Osteoblast (primary cell): ENCODE measurements around the gene S100A13. TPM values are rescaled to one million over a fixed set of nuclear protein-coding genes. Genes with fewer than 3 reads are reported as not detected.
A peak's percentile ranks its signal among the peaks of the same experiment; 100 is the strongest.

Experiments used
- DNase-seq: peaks from one replicate; pipeline ENCODE4 v3.0.0; 2011; ENCODE audit warnings: low spot score, mixed read lengths; ENCODE audit not compliant: insufficient read length; ENCODE audit errors: missing footprints
- H2AFZ ChIP-seq: 2 replicates; pipeline ENCODE4 v1.6.0; 2011; ENCODE audit warnings: mild to moderate bottlenecking, low read length
- H3K27ac ChIP-seq: 2 replicates; pipeline ENCODE4 v1.5.1; 2011; ENCODE audit warnings: mild to moderate bottlenecking, low read depth, low read length, moderate library complexity
- H3K27me3 ChIP-seq: 2 replicates; pipeline ENCODE4 v1.6.0; 2012; ENCODE audit warnings: mild to moderate bottlenecking, control low read depth, inconsistent platforms, low read length, moderate library complexity; ENCODE audit not compliant: insufficient read depth
- H3K36me3 ChIP-seq: 2 replicates; pipeline ENCODE4 v1.5.1; 2011; ENCODE audit warnings: mild to moderate bottlenecking, low read length, control low read depth, moderate library complexity; ENCODE audit not compliant: insufficient read depth
- H3K4me1 ChIP-seq: 2 replicates; pipeline ENCODE4 v1.5.1; 2011; ENCODE audit warnings: mild to moderate bottlenecking, low read length, control low read depth, moderate library complexity; ENCODE audit not compliant: insufficient read depth
- H3K4me2 ChIP-seq: 2 replicates; pipeline ENCODE4 v1.6.0; 2011; ENCODE audit warnings: mild to moderate bottlenecking, low read length; ENCODE audit not compliant: insufficient read depth
- H3K4me3 ChIP-seq: fragments of 200-600 bp; sonication (generic); 3 replicates; pipeline ENCODE4 v1.5.1; 2012; ENCODE audit warnings: mild to moderate bottlenecking, low read length, inconsistent platforms; ENCODE audit not compliant: insufficient read depth
- H3K79me2 ChIP-seq: 2 replicates; pipeline ENCODE4 v1.6.0; 2012; ENCODE audit warnings: mild to moderate bottlenecking, low read length, control low read depth, inconsistent platforms; ENCODE audit not compliant: insufficient read depth
- H3K9me3 ChIP-seq: 2 replicates; pipeline ENCODE4 v1.5.1; 2011; ENCODE audit warnings: low read depth, low read length, control low read depth
- H4K20me1 ChIP-seq: 2 replicates; pipeline ENCODE4 v1.6.0; 2012; ENCODE audit warnings: mild to moderate bottlenecking, low read length, control low read depth; ENCODE audit not compliant: insufficient read depth
- total RNA-seq: library from RNA; depleted of rRNA; stranded (reverse); fragments of >200 nt; gene quantifications from 2 replicates; pipeline ENCODE4 v1.2.3, GENCODE V29; 2012
- TF ChIP-seq, protein P1 (sequence below): IDR thresholded peaks from 2 replicates; pipeline ENCODE4 v1.5.1; 2011; ENCODE audit warnings: mild to moderate bottlenecking, low read depth, low read length, moderate library complexity; ENCODE audit errors: extremely low read depth

S100A13 gene
- total RNA-seq, 1 donor, result 121 TPM

- Histone ChIP-seq H3K9me3 (no peaks in the 10 kb centered on the region), H4K20me1 (peaks cover 19% of the 10 kb centered on the region), H3K4me3 (no peak overlapping the region), H3K4me2 (no peak overlapping the region), H3K36me3 (peaks cover 71% of the 10 kb centered on the region), H3K4me1 (peaks cover 3% of the 10 kb centered on the region), H3K27ac (no peak overlapping the region), H3K27me3 (no peaks in the 10 kb centered on the region), H2AFZ (no peak overlapping the region), H3K79me2 (peaks cover 79% of the 10 kb centered on the region)
- DNase-seq, result no peak
- TF ChIP-seq, protein P1, sequence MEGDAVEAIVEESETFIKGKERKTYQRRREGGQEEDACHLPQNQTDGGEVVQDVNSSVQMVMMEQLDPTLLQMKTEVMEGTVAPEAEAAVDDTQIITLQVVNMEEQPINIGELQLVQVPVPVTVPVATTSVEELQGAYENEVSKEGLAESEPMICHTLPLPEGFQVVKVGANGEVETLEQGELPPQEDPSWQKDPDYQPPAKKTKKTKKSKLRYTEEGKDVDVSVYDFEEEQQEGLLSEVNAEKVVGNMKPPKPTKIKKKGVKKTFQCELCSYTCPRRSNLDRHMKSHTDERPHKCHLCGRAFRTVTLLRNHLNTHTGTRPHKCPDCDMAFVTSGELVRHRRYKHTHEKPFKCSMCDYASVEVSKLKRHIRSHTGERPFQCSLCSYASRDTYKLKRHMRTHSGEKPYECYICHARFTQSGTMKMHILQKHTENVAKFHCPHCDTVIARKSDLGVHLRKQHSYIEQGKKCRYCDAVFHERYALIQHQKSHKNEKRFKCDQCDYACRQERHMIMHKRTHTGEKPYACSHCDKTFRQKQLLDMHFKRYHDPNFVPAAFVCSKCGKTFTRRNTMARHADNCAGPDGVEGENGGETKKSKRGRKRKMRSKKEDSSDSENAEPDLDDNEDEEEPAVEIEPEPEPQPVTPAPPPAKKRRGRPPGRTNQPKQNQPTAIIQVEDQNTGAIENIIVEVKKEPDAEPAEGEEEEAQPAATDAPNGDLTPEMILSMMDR, result no peak
These were observed 11.0 kb upstream of the S100A13 start for GRCh38 chr1:153638261-153638660.

DNA sequence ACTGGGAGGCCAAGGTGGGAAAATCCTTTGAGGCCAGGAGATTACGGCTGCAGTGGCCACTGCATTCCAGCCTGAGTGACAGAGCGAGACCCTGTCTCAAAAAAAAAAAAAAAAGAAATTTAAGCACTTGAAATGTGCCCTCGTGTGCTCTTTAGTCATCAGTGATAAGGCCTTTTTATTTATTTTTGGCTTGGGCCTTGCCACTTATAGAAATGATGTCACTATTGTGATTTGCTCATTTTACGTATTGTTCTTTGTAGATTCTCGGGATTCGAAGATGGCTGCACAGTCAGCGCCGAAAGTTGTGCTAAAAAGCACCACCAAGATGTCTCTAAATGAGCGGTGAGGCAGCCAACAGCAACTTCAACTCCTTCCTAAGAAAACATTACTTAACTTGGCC lies 9.0 kb upstream of the S100A13 start:
- Histone ChIP-seq H3K36me3 (peaks cover 51% of the 10 kb centered on the region), H3K9me3 (no peaks in the 10 kb centered on the region), H3K27me3 (no peaks in the 10 kb centered on the region), H3K27ac (no peak overlapping the region), H4K20me1 (peaks cover 19% of the 10 kb centered on the region), H3K4me2 (no peak overlapping the region), H3K4me1 (peaks cover 6% of the 10 kb centered on the region), H3K79me2 (peaks cover 65% of the 10 kb centered on the region), H2AFZ (no peak overlapping the region), H3K4me3 (no peak overlapping the region)
- TF ChIP-seq, protein P1, result no peak
- peak; percentile 39 for DNase-seq

- Histone ChIP-seq H3K4me2 (peak overlapping the region; percentile 82), H3K9me3 (no peaks in the 10 kb centered on the region), H3K27ac (no peak overlapping the region), H3K79me2 (peaks cover 60% of the 10 kb centered on the region), H3K27me3 (no peaks in the 10 kb centered on the region), H4K20me1 (peaks cover 19% of the 10 kb centered on the region), H3K36me3 (peaks cover 47% of the 10 kb centered on the region), H3K4me1 (peaks cover 6% of the 10 kb centered on the region), H2AFZ (no peak overlapping the region), H3K4me3 (peak overlapping the region; percentile 14)
- TF ChIP-seq, protein P1, result no peak
- no peak for DNase-seq
These were observed 8.6 kb upstream of the S100A13 start for GRCh38 chr1:153635872-153636271.

DNA sequence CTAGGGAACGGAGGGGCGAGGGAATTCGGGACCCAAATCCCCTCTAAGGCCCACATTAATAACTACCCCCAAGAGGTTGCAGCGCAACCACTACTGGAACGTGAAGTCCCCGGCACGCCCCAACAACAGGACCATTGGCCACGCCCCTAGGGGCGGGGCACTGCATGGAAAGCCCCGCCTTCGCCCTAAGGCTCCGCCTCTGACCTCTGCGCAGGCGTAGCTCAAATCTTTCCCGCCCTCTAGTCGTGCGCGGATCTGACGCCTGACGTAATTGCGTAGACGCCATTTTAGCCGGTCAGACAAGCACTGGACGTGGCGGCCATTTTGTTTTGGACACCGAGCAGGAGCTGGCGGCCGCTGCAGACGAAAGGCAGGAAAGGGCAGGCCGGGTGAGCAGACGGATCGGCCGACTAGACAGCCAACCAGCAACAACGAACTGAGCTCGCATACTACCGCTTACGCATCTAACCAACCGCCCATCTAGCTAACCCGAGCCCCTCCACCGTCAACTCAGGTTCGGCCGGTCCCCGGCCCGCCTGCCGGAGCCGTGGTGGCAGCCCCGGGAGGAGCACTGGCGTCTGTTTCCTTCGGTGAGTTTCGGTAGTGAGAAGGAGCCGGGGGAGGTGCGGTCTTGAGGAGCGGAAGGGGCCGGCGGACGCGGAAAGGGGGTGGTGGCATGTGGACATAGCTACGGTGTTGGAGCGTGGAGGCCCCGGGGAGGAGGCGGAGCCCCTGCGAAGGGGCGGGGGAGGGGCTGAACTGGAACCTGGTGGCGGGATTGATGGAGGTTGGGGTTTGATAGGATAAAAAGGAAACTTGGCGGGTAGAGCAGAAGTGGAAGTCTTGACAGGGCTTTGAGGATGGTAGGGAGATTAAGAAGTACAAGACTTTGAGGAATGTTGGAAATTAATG lies 6.7 kb upstream of the S100A13 start, which contains the start of gene CHTOP:
TSS of gene CHTOP (plus strand) at position 313 of the 912 bp plus-strand sequence. CDS start 2,523 bp downstream, outside the sequence.
- Histone ChIP-seq H3K27me3 (no peaks in the 10 kb centered on the region), H3K36me3 (peaks cover 30% of the 10 kb centered on the region), H3K4me1 (peaks cover 6% of the 10 kb centered on the region), H3K9me3 (no peaks in the 10 kb centered on the region), H3K4me2 (peak within 1 kb of the TSS; percentile 82), H2AFZ (peak within 1 kb of the TSS; percentile 63), H3K79me2 (peaks cover 43% of the 10 kb centered on the region), H4K20me1 (peaks cover 19% of the 10 kb centered on the region), H3K27ac (peak within 1 kb of the TSS; percentile 98), H3K4me3 (peak within 1 kb of the TSS; percentile 95)
- DNase-seq, result peak; percentile 98
- TF ChIP-seq, protein P1, result no peak
